ENCODE results near the gene AP3S2.

GRCh38 chr15:89836267-89837133, 57.3 kb downstream of the AP3S2 start:
- TF ChIP-seq CTCF (optimal IDR thresholded peaks at IDR 0.05 in 1 of 3, IDR thresholded peaks at IDR 0.05 in 1 of 3, conservative IDR thresholded peaks at IDR 0.05 in 1 of 3; ENCODE audit: extremely low read depth in 1 of 3, insufficient read depth in 2 of 3, low read length in 3 of 3) (no peak), EZH2 (IDR thresholded peaks at IDR 0.05; ENCODE audit: low read length) (no peak)
